ENCODE data around the gene FASN.

FASN gene

DNA sequence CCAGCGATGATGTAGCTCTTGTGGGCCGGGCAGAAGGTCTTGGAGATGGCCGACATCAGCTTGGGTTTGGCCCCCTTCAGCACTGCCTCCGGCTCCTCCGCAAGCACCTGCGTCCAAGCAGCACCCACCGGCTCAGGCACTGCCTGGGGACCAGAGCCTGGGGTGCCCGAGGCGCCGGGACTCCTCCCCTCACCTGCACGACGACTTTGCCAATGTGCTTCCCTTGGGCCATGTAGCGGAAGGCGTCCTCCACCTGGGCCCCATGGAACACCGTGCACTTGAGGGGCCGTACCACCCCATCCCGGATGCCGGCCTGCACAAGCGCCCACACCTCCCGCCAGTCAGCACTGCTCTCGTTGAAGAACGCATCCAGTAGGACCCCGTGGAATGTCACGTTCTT, 15.0 kb downstream of the FASN start:
- Histone ChIP-seq H3K4me1 (ENCODE audit: low read length) (no peaks in the 10 kb centered on the region), H3K27me3 (replicated peaks; ENCODE audit: insufficient read depth, low read length) (no peaks in the 10 kb centered on the region), H3K4me2 (ENCODE audit: low read depth, low read length) (no peak overlapping the region), H3K4me3 (ENCODE audit: low read length) (no peak overlapping the region), H3K9ac (ENCODE audit: low read length) (no peak overlapping the region), H4K20me1 (ENCODE audit: insufficient read depth, low read length) (no peaks in the 10 kb centered on the region), H3K79me2 (ENCODE audit: low read length) (peaks cover 2% of the 10 kb centered on the region; the same call in 1 of the 2 replicates), H3K27ac (ENCODE audit: low read length) (no peak overlapping the region), H2AFZ (ENCODE audit: low read length) (no peak overlapping the region), H3K9me2 (replicated peaks; ENCODE audit: insufficient read depth, low read length) (no peaks in the 10 kb centered on the region), H3K9me3 (replicated peaks; ENCODE audit: insufficient read depth, low read length) (no peaks in the 10 kb centered on the region), H3F3A (ENCODE audit: insufficient read depth, low read length) (no peaks in the 10 kb centered on the region; the same call in 1 of the 2 replicates), H3K36me3 (replicated peaks; ENCODE audit: insufficient read depth, low read length) (peaks cover 13% of the 10 kb centered on the region)
- TF ChIP-seq EZH2phosphoT487 (IDR thresholded peaks at IDR 0.05; ENCODE audit: low read length): no peak
- TF ChIP-seq EZH2 (optimal IDR thresholded peaks at IDR 0.05; ENCODE audit: low read depth, low read length): no peak
- TF ChIP-seq, protein P1, sequence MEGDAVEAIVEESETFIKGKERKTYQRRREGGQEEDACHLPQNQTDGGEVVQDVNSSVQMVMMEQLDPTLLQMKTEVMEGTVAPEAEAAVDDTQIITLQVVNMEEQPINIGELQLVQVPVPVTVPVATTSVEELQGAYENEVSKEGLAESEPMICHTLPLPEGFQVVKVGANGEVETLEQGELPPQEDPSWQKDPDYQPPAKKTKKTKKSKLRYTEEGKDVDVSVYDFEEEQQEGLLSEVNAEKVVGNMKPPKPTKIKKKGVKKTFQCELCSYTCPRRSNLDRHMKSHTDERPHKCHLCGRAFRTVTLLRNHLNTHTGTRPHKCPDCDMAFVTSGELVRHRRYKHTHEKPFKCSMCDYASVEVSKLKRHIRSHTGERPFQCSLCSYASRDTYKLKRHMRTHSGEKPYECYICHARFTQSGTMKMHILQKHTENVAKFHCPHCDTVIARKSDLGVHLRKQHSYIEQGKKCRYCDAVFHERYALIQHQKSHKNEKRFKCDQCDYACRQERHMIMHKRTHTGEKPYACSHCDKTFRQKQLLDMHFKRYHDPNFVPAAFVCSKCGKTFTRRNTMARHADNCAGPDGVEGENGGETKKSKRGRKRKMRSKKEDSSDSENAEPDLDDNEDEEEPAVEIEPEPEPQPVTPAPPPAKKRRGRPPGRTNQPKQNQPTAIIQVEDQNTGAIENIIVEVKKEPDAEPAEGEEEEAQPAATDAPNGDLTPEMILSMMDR (IDR thresholded peaks at IDR 0.05; ENCODE audit: low read length): no peak
- DNase-seq: no peak

DNA sequence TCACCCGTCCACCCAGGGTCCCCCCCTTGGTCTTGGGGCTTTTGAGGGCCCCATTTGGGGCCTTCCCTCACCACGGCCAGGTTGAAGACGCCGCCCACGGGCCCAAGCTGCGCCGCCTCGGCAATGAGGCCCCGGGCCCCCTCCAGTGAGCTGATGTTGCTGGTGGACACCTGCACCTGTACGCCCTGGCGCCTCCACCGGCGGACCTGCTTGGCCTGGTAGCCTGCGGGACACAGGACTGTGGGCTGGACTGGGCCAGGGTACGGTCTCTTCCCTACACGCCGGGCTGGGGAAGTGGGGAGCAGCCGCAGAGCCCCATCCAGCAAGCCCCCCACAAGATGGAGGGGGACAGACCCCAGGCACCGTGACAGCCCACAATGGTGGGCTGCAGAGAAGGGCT, 15.6 kb downstream of the FASN start:
- Histone ChIP-seq H3K27me3 (replicated peaks; ENCODE audit: insufficient read depth, low read length) (no peaks in the 10 kb centered on the region), H3K4me1 (ENCODE audit: low read length) (no peaks in the 10 kb centered on the region), H3K27ac (ENCODE audit: low read length) (no peak overlapping the region), H3F3A (ENCODE audit: insufficient read depth, low read length) (no peaks in the 10 kb centered on the region; the same call in 1 of the 2 replicates), H3K4me2 (ENCODE audit: low read depth, low read length) (no peak overlapping the region), H2AFZ (ENCODE audit: low read length) (no peak overlapping the region), H3K79me2 (ENCODE audit: low read length) (no peaks in the 10 kb centered on the region), H3K9me2 (replicated peaks; ENCODE audit: insufficient read depth, low read length) (no peaks in the 10 kb centered on the region), H4K20me1 (ENCODE audit: insufficient read depth, low read length) (no peaks in the 10 kb centered on the region), H3K4me3 (ENCODE audit: low read length) (no peak overlapping the region), H3K36me3 (replicated peaks; ENCODE audit: insufficient read depth, low read length) (peaks cover 13% of the 10 kb centered on the region), H3K9me3 (replicated peaks; ENCODE audit: insufficient read depth, low read length) (no peaks in the 10 kb centered on the region), H3K9ac (ENCODE audit: low read length) (no peak overlapping the region)
- no peak for DNase-seq
- TF ChIP-seq, protein P1 (IDR thresholded peaks at IDR 0.05; ENCODE audit: low read length): no peak
- TF ChIP-seq EZH2phosphoT487 (IDR thresholded peaks at IDR 0.05; ENCODE audit: low read length) (no peak), EZH2 (optimal IDR thresholded peaks at IDR 0.05; ENCODE audit: low read depth, low read length) (no peak)

DNA sequence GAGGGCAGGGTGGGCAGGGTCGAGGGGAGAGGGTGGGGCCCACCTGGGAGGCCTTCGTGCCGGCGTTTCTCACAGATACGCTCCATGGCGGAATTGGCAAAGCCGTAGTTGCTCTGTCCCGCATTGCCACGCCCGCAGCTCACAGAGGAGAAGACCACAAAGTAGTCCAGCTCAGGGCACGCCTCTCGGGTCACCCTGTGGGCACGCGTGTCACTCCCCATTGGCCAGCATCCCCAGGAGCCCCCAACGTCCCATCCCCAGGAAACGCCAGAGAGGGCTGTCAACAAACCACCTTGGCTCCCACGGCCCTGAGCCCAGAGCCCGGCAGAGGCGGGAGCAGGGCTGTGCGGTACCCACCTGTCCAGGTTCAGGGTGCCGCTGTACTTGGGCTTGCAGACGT, 16.1 kb downstream of the FASN start:
- H3F3A ChIP-seq (ENCODE audit: insufficient read depth, low read length): peaks cover under 1% of the 10 kb centered on the region; the same call in 1 of the 2 replicates
- TF ChIP-seq EZH2phosphoT487 (IDR thresholded peaks at IDR 0.05; ENCODE audit: low read length) (no peak), EZH2 (optimal IDR thresholded peaks at IDR 0.05; ENCODE audit: low read depth, low read length) (no peak)
- TF ChIP-seq, protein P1 (IDR thresholded peaks at IDR 0.05; ENCODE audit: low read length): no peak
- DNase-seq: no peak
- H3K9me2 ChIP-seq (replicated peaks; ENCODE audit: insufficient read depth, low read length): no peaks in the 10 kb centered on the region
- no peak overlapping the region for H3K4me3 ChIP-seq (ENCODE audit: low read length)
- H3K4me2 ChIP-seq (ENCODE audit: low read depth, low read length): no peak overlapping the region
- H3K27me3 ChIP-seq (replicated peaks; ENCODE audit: insufficient read depth, low read length): no peaks in the 10 kb centered on the region
- H3K9me3 ChIP-seq (replicated peaks; ENCODE audit: insufficient read depth, low read length): no peaks in the 10 kb centered on the region
- no peak overlapping the region for H3K9ac ChIP-seq (ENCODE audit: low read length)
- H3K27ac ChIP-seq (ENCODE audit: low read length): no peak overlapping the region
- no peaks in the 10 kb centered on the region for H4K20me1 ChIP-seq (ENCODE audit: insufficient read depth, low read length)
- H2AFZ ChIP-seq (ENCODE audit: low read length): no peak overlapping the region
- peaks cover 13% of the 10 kb centered on the region for H3K36me3 ChIP-seq (replicated peaks; ENCODE audit: insufficient read depth, low read length)
- no peaks in the 10 kb centered on the region for H3K4me1 ChIP-seq (ENCODE audit: low read length)
- no peaks in the 10 kb centered on the region for H3K79me2 ChIP-seq (ENCODE audit: low read length)

All from MM.1S (cell line).